Neural progenitor cell (in vitro differentiated cells): Measurements from ENCODE around the gene ADAM8. TPM values are rescaled to one million over a fixed set of nuclear protein-coding genes. Genes with fewer than 3 reads are reported as not detected.
A peak's percentile ranks its signal among the peaks of the same experiment; 100 is the strongest.
"Not testable (repeated sequence)": the region's sequence is repeated elsewhere in the genome, so short reads cannot be mapped to it uniquely, and the experiment has no call there.

Experiments
- DNase-seq: peaks from one replicate; pipeline ENCODE4 v3.0.0-alpha.2; 2016; ENCODE audit warnings: low spot score
- H2AFZ ChIP-seq: fragments of 200-600 bp; sonication (generic); replicated peaks from 2 replicates; pipeline ENCODE4 v1.6.1; 2016; ENCODE audit warnings: antibody characterized with exemption
- H3F3A ChIP-seq: fragments of 200-600 bp; sonication (generic); 2 replicates; pipeline ENCODE4 v1.6.1; 2016; ENCODE audit warnings: antibody characterized with exemption, low read depth
- H3K27ac ChIP-seq: fragments of 200-600 bp; sonication (generic); 2 replicates; pipeline ENCODE4 v1.5.1; 2016; ENCODE audit warnings: mild to moderate bottlenecking
- H3K27me3 ChIP-seq: fragments of 200-600 bp; sonication (generic); 2 replicates; pipeline ENCODE4 v1.6.1; 2016; ENCODE audit warnings: mild to moderate bottlenecking, moderate library complexity
- H3K36me3 ChIP-seq: fragments of 200-600 bp; sonication (generic); 2 replicates; pipeline ENCODE4 v1.5.1; 2016
- H3K4me1 ChIP-seq: fragments of 200-600 bp; sonication (generic); 2 replicates; pipeline ENCODE4 v1.6.1; 2016; ENCODE audit warnings: mixed run types
- H3K4me2 ChIP-seq: fragments of 200-600 bp; sonication (generic); 2 replicates; pipeline ENCODE4 v1.6.1; 2016
- H3K4me3 ChIP-seq: fragments of 200-600 bp; sonication (generic); 2 replicates; pipeline ENCODE4 v1.5.1; 2016
- H3K79me2 ChIP-seq: fragments of 200-600 bp; sonication (generic); 2 replicates; pipeline ENCODE4 v1.6.1; 2016; ENCODE audit warnings: low read depth
- H3K9ac ChIP-seq: fragments of 200-600 bp; sonication (generic); 2 replicates; pipeline ENCODE4 v1.6.1; 2016
- H3K9me3 ChIP-seq: fragments of 200-600 bp; sonication (generic); 2 replicates; pipeline ENCODE4 v1.5.1; 2016; ENCODE audit warnings: low read depth
- H4K20me1 ChIP-seq: fragments of 200-600 bp; sonication (generic); 2 replicates; pipeline ENCODE4 v1.6.1; 2016; ENCODE audit warnings: low read depth
- H3K27ac Mint-ChIP-seq: 3 replicates; pipeline ENCODE4 v1.8.0; 2021; ENCODE audit warnings: mixed read lengths
- H3K27me3 Mint-ChIP-seq: 2 replicates; pipeline ENCODE4 v1.8.0; 2022; ENCODE audit warnings: low read depth, mild to moderate bottlenecking, inconsistent platforms, moderate library complexity, mixed read lengths; ENCODE audit not compliant: insufficient read depth
- H3K36me3 Mint-ChIP-seq: 3 replicates; pipeline ENCODE4 v1.8.0; 2021; ENCODE audit warnings: mixed read lengths
- H3K4me1 Mint-ChIP-seq: 3 replicates; pipeline ENCODE4 v1.8.0; 2021; ENCODE audit warnings: mixed read lengths
- H3K4me3 Mint-ChIP-seq: 3 replicates; pipeline ENCODE4 v1.8.0; 2021; ENCODE audit warnings: mild to moderate bottlenecking, moderate library complexity, mixed read lengths
- H3K9me3 Mint-ChIP-seq: 3 replicates; pipeline ENCODE4 v1.8.0; 2020; ENCODE audit warnings: mixed read lengths
- CTCF ChIP-seq: fragments of 200-600 bp; sonication (generic); IDR thresholded peaks from 2 replicates; pipeline ENCODE4 v1.5.1; 2017; ENCODE audit warnings: antibody characterized with exemption, mild to moderate bottlenecking
- EZH2 ChIP-seq: fragments of 200-600 bp; sonication (generic); IDR thresholded peaks from 2 replicates; pipeline ENCODE4 v1.6.1; 2017; ENCODE audit warnings: antibody characterized with exemption, mild to moderate bottlenecking, moderate library complexity
- EZH2phosphoT487 ChIP-seq: fragments of 200-600 bp; sonication (generic); IDR thresholded peaks from 2 replicates; pipeline ENCODE4 v1.6.1; 2017; ENCODE audit warnings: antibody characterized with exemption
- total RNA-seq: library from RNA; depleted of rRNA; stranded (reverse); fragments of >200 nt; gene quantifications from 2 replicates; pipeline ENCODE4 v1.2.3, GENCODE V29; 2015; ENCODE audit warnings: low replicate concordance

ADAM8 gene
- total RNA-seq, 1 donor from 2014 or later, result 3.3 TPM

- Mint-ChIP-seq H3K9me3 (peaks cover 7% of the 10 kb centered on the region), H3K36me3 (no peaks in the 10 kb centered on the region), H3K4me3 (peak overlapping the region; percentile 43), H3K27me3 (peaks cover 41% of the 10 kb centered on the region), H3K27ac (peak overlapping the region; percentile 76), H3K4me1 (peaks cover 12% of the 10 kb centered on the region)
- H3K36me3 ChIP-seq, result no peaks in the 10 kb centered on the region
- no peaks in the 10 kb centered on the region for H3K9me3 ChIP-seq
- peaks cover 51% of the 10 kb centered on the region for H3K27me3 ChIP-seq
- H3F3A ChIP-seq, result peaks cover 8% of the 10 kb centered on the region
- H3K4me3 ChIP-seq, result no peak overlapping the region
- no peaks in the 10 kb centered on the region for H4K20me1 ChIP-seq
- H2AFZ ChIP-seq, result no peak overlapping the region
- no peaks in the 10 kb centered on the region for H3K79me2 ChIP-seq
- no peak for DNase-seq
- TF ChIP-seq EZH2 (no peak), CTCF (no peak), EZH2phosphoT487 (no peak)
- H3K9ac ChIP-seq, result no peak overlapping the region
- H3K4me1 ChIP-seq, result peaks cover 7% of the 10 kb centered on the region
- H3K27ac ChIP-seq, result no peak overlapping the region
- H3K4me2 ChIP-seq, result no peak overlapping the region
Observed at GRCh38 chr10:133225707-133226191, 50.9 kb downstream of the ADAM8 start.

DNA sequence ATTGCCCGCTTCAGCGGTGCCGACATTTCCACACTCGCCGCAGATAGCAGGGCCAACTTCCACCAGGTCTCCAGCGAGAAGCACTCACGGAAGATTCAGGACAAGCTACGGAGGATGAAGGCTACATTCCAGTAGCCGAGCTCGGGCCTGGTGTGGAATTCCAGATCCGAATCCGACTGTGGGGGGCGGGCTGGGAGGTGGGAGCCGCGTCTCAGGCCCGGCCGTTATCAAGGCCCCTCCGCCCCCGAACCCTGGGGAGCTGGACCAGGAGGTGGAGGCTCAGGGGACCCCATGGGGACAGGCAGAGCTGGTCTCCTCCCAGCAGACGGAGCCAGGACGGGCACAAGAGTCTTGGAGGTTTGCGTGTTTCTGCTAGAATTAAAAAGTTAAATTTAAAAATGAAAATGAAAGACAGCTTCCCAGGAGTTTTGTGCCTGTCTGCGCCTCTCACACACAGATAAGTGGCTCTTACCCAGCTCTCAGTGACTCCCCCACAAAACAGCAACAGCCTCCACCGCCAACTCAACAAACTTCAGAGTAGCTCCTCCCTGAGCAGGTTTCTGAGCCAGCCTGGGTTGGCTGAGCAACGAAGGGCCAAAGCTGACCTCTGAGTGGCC is 51.8 kb downstream of the ADAM8 start:
- TF ChIP-seq EZH2phosphoT487, result no peak
- no peak for TF ChIP-seq CTCF
- Mint-ChIP-seq H3K4me3 (no peak overlapping the region), H3K27ac (no peak overlapping the region), H3K4me1 (peaks cover 12% of the 10 kb centered on the region), H3K27me3 (peaks cover 42% of the 10 kb centered on the region), H3K36me3 (no peaks in the 10 kb centered on the region), H3K9me3 (peaks cover 7% of the 10 kb centered on the region)
- H3K4me3 ChIP-seq, result no peak overlapping the region
- no peak overlapping the region for H2AFZ ChIP-seq
- H3K36me3 ChIP-seq, result no peaks in the 10 kb centered on the region
- no peak overlapping the region for H3K9ac ChIP-seq
- no peaks in the 10 kb centered on the region for H3K79me2 ChIP-seq
- peaks cover 45% of the 10 kb centered on the region for H3K27me3 ChIP-seq
- H3K4me1 ChIP-seq, result peaks cover 7% of the 10 kb centered on the region
- no peak overlapping the region for H3K4me2 ChIP-seq
- H3F3A ChIP-seq, result peaks cover 9% of the 10 kb centered on the region
- DNase-seq, result no peak
- no peak overlapping the region for H3K27ac ChIP-seq
- no peaks in the 10 kb centered on the region for H4K20me1 ChIP-seq
- H3K9me3 ChIP-seq, result no peaks in the 10 kb centered on the region

DNA sequence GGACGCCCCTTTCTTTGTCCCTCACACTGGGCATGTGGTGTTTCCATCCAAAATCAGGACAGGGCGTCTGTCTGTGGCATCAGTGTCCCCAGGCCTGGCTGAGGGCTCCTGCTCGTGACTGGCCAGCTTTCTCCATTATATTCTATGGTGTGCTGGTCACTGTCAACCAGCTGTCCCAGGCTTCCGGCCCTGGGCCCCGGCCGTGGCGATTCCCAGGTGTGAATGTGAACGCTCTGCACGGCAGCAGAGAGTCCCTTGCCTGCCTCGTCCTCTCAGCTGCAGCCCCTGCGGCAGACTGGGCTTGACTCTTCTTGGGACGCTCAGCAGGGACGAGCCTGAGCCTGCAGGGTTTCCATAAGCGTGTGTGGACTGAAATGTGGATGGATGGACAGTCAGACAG is 52.6 kb downstream of the ADAM8 start:
- Mint-ChIP-seq H3K9me3 (peaks cover 5% of the 10 kb centered on the region), H3K36me3 (no peaks in the 10 kb centered on the region), H3K27ac (no peak overlapping the region), H3K27me3 (peaks cover 40% of the 10 kb centered on the region), H3K4me3 (no peak overlapping the region), H3K4me1 (peaks cover 9% of the 10 kb centered on the region)
- no peaks in the 10 kb centered on the region for H3K79me2 ChIP-seq
- no peaks in the 10 kb centered on the region for H3K9me3 ChIP-seq
- H3K27ac ChIP-seq, result no peak overlapping the region
- TF ChIP-seq CTCF, result no peak
- TF ChIP-seq EZH2, result no peak
- no peak for TF ChIP-seq EZH2phosphoT487
- H3K36me3 ChIP-seq, result no peaks in the 10 kb centered on the region
- H3F3A ChIP-seq, result peaks cover 7% of the 10 kb centered on the region
- peaks cover 45% of the 10 kb centered on the region for H3K27me3 ChIP-seq
- no peak overlapping the region for H3K4me3 ChIP-seq
- H3K4me2 ChIP-seq, result no peak overlapping the region
- no peak for DNase-seq
- H2AFZ ChIP-seq, result no peak overlapping the region
- no peaks in the 10 kb centered on the region for H4K20me1 ChIP-seq
- H3K9ac ChIP-seq, result no peak overlapping the region
- no peaks in the 10 kb centered on the region for H3K4me1 ChIP-seq

GRCh38 chr10:133221756-133222155 is 54.9 kb downstream of the ADAM8 start:
- H3K9ac ChIP-seq, H3K79me2 ChIP-seq, H3K9me3 ChIP-seq, H3K36me3 Mint-ChIP-seq, H3K9me3 Mint-ChIP-seq, H3K4me3 ChIP-seq, H3F3A ChIP-seq, H3K27ac Mint-ChIP-seq, DNase-seq, H3K4me3 Mint-ChIP-seq, H3K4me1 ChIP-seq, H3K36me3 ChIP-seq, H3K4me2 ChIP-seq, H3K4me1 Mint-ChIP-seq, H2AFZ ChIP-seq, H4K20me1 ChIP-seq, H3K27ac ChIP-seq: not testable (repeated sequence)
- H3K27me3 Mint-ChIP-seq, result peaks cover 22% of the 10 kb centered on the region
- H3K27me3 ChIP-seq, result peaks cover 31% of the 10 kb centered on the region
